ENCODE measurements around the gene DCAF7. TPM values are rescaled to one million over a fixed set of nuclear protein-coding genes. Genes with fewer than 3 reads are reported as not detected.

Gene DCAF7
- total RNA-seq, 1 experiment from 2014 or later: 144 TPM

- DNase-seq (ENCODE audit: low read depth, low spot score) (no peak), ATAC-seq (no peak)
- Histone ChIP-seq H2AFZ (ENCODE audit: low read depth, low read length, poor library complexity, severe bottlenecking) (no peak overlapping the region), H3K79me2 (ENCODE audit: insufficient read depth, low read length) (no peaks in the 10 kb centered on the region), H3K9ac (ENCODE audit: low read length) (no peak overlapping the region), H3K9me2 (ENCODE audit: insufficient read depth) (no peaks in the 10 kb centered on the region), H3K27ac (ENCODE audit: low read depth, low read length) (no peak overlapping the region), H3K4me3 (replicated peaks in 1 of 2; ENCODE audit: low read depth in 1 of 2, low read length in 2 of 2) (no peak overlapping the region), H3K4me1 (ENCODE audit: control insufficient read depth in 1 of 2, insufficient read depth in 2 of 2, low read length in 2 of 2) (peaks cover 11 to 12% of the 10 kb centered on the region in 2 experiments), H4K20me1 (ENCODE audit: insufficient read depth) (no peaks in the 10 kb centered on the region), H3K4me2 (ENCODE audit: low read length) (no peak overlapping the region), H3K9me3 (ENCODE audit: control insufficient read depth in 1 of 2, insufficient read depth in 1 of 2, low read depth in 1 of 2, low read length in 2 of 2) (no peaks in the 10 kb centered on the region), H3K36me3 (ENCODE audit: control insufficient read depth in 1 of 2, insufficient read depth in 2 of 2, low read length in 2 of 2) (no peaks in the 10 kb centered on the region), H3K27me3 (ENCODE audit: insufficient read depth, low read length) (peaks cover 3% of the 10 kb centered on the region)
- ChIA-PET CTCF (no interaction called here), RAD21 (ENCODE audit: low non-redundant PET in 1 of 2, low total read pairs in 2 of 2, uncharacterized antibody in 2 of 2, unreplicated experiment in 2 of 2) (no interaction called here), POLR2A (no interaction called here)
- no peak for TF ChIP-seq YY1 (IDR thresholded peaks at IDR 0.05; ENCODE audit: extremely low read depth, insufficient replicate concordance, low read depth, low read length)
- TF ChIP-seq ATF3 (IDR thresholded peaks at IDR 0.05): no peak
- TF ChIP-seq JUND (IDR thresholded peaks at IDR 0.05): no peak
- no peak for TF ChIP-seq CTCF (IDR thresholded peaks at IDR 0.05 in 2 of 3, conservative IDR thresholded peaks at IDR 0.05 in 1 of 3; ENCODE audit: borderline replicate concordance in 1 of 3, insufficient read depth in 1 of 3, low read depth in 2 of 3, low read length in 2 of 3)
- no peak for TF ChIP-seq EGR1 (IDR thresholded peaks at IDR 0.05; ENCODE audit: low read depth)
- no peak for TF ChIP-seq MAX (IDR thresholded peaks at IDR 0.05)
- no peak for TF ChIP-seq SRF (IDR thresholded peaks at IDR 0.05; ENCODE audit: low read depth)
- TF ChIP-seq REST (IDR thresholded peaks at IDR 0.05; ENCODE audit: low read depth): no peak
- TF ChIP-seq ZNF274 (IDR thresholded peaks at IDR 0.05; ENCODE audit: low read depth, low read length): no peak
- TF ChIP-seq CBX3 (IDR thresholded peaks at IDR 0.05; ENCODE audit: low read depth): no peak
- no peak for TF ChIP-seq TCF7L2 (IDR thresholded peaks at IDR 0.05; ENCODE audit: borderline replicate concordance, extremely low read depth, insufficient read depth, insufficient read length)
- no peak for TF ChIP-seq POLR2A (IDR thresholded peaks at IDR 0.05; ENCODE audit: borderline replicate concordance, extremely low read depth, insufficient read depth, insufficient read length)
- no peak for TF ChIP-seq RAD21 (IDR thresholded peaks at IDR 0.05; ENCODE audit: low read depth)
- TF ChIP-seq ELF1 (IDR thresholded peaks at IDR 0.05; ENCODE audit: borderline replicate concordance, low read depth): no peak
- TF ChIP-seq EZH2 (IDR thresholded peaks at IDR 0.05): no peak
- BruUV-seq (replicated peaks): no TSS peak
- intact Hi-C loops (cut with micrococcal nuclease): no loop called here
These were observed 37.9 kb upstream of the DCAF7 start for GRCh38 chr17:63512388-63512787.
